Measurements from ENCODE around the gene COX17. TPM values are rescaled to one million over a fixed set of nuclear protein-coding genes. Genes with fewer than 3 reads are reported as not detected.

COX17 gene
- total and polyA plus RNA-seq, 9 donors = 12.4 to 42.2 (median 26.3) TPM

GRCh38 chr3:119653876-119654275, 23.3 kb downstream of the COX17 start:
- H3K4me1 ChIP-seq (ENCODE audit: insufficient read depth) = no peaks in the 10 kb centered on the region
- 47 to 50% (median 48%) methylated on average over 2 of the region's 2 CpGs for WGBS, 3 donors
- H3K9me3 ChIP-seq = no peaks in the 10 kb centered on the region
- H3K27ac ChIP-seq = no peak overlapping the region
- H3K4me3 ChIP-seq = no peak overlapping the region
- DNase-seq = no peak
- intact Hi-C loops (cut with DNase I) = no loop called here
- no peaks in the 10 kb centered on the region for H3K36me3 ChIP-seq
- H3K27me3 ChIP-seq = no peaks in the 10 kb centered on the region
- TF ChIP-seq CTCF (IDR thresholded peaks at IDR 0.05) = no peak
- no peak for TF ChIP-seq EP300 (IDR thresholded peaks at IDR 0.05)
- no peak for TF ChIP-seq POLR2A (IDR thresholded peaks at IDR 0.05)

GRCh38 chr3:119652306-119653033, 24.7 kb downstream of the COX17 start:
- DNase-seq = no peak
- H3K27me3 ChIP-seq = no peaks in the 10 kb centered on the region
- no peak for TF ChIP-seq POLR2A (IDR thresholded peaks at IDR 0.05)
- no peak for TF ChIP-seq EP300 (IDR thresholded peaks at IDR 0.05)
- TF ChIP-seq CTCF (IDR thresholded peaks at IDR 0.05) = no peak
- intact Hi-C loops (cut with DNase I) = no loop called here
- peaks cover 5% of the 10 kb centered on the region for H3K4me1 ChIP-seq (ENCODE audit: insufficient read depth)
- H3K27ac ChIP-seq = no peak overlapping the region
- 62 to 70% (median 70%) methylated on average over 7 of the region's 7 CpGs for WGBS, 3 donors
- H3K36me3 ChIP-seq = no peaks in the 10 kb centered on the region
- no peak overlapping the region for H3K4me3 ChIP-seq
- H3K9me3 ChIP-seq = no peaks in the 10 kb centered on the region

GRCh38 chr3:119649761-119650160, 27.4 kb downstream of the COX17 start:
- intact Hi-C loops (cut with DNase I) = no loop called here
- Histone ChIP-seq H3K27ac (no peak overlapping the region), H3K36me3 (no peaks in the 10 kb centered on the region), H3K4me1 (ENCODE audit: insufficient read depth) (peaks cover 7% of the 10 kb centered on the region), H3K9me3 (no peaks in the 10 kb centered on the region), H3K4me3 (no peak overlapping the region), H3K27me3 (no peaks in the 10 kb centered on the region)
- no peak for DNase-seq
- TF ChIP-seq CTCF (IDR thresholded peaks at IDR 0.05) (no peak), EP300 (IDR thresholded peaks at IDR 0.05) (no peak), POLR2A (IDR thresholded peaks at IDR 0.05) (no peak)
- 24 to 31% (median 26%) methylated on average over 3 of the region's 3 CpGs for WGBS, 3 donors

- WGBS, 3 donors = 45 to 54% (median 50%) methylated on average over 12 of the region's 12 CpGs
- H3K27ac ChIP-seq = no peak overlapping the region
- intact Hi-C loops (cut with DNase I) = no loop called here
- H3K27me3 ChIP-seq = no peaks in the 10 kb centered on the region
- H3K4me3 ChIP-seq = no peak overlapping the region
- H3K9me3 ChIP-seq = no peaks in the 10 kb centered on the region
- TF ChIP-seq CTCF (IDR thresholded peaks at IDR 0.05) (no peak), POLR2A (IDR thresholded peaks at IDR 0.05) (no peak), EP300 (IDR thresholded peaks at IDR 0.05) (no peak)
- no peaks in the 10 kb centered on the region for H3K36me3 ChIP-seq
- no peak for DNase-seq
- peaks cover 7% of the 10 kb centered on the region for H3K4me1 ChIP-seq (ENCODE audit: insufficient read depth)
Measured at GRCh38 chr3:119647843-119648575, 29.2 kb downstream of the COX17 start.
